ENCODE results near the gene XPO4. TPM values are rescaled to one million over a fixed set of nuclear protein-coding genes. Genes with fewer than 3 reads are reported as not detected.

The XPO4 gene
- total and polyA plus RNA-seq, 2 of the 13 experiments (the other 11 are each of a cell fraction or from before 2014, with no cell fraction given): 8.4 to 24.8 TPM

DNA sequence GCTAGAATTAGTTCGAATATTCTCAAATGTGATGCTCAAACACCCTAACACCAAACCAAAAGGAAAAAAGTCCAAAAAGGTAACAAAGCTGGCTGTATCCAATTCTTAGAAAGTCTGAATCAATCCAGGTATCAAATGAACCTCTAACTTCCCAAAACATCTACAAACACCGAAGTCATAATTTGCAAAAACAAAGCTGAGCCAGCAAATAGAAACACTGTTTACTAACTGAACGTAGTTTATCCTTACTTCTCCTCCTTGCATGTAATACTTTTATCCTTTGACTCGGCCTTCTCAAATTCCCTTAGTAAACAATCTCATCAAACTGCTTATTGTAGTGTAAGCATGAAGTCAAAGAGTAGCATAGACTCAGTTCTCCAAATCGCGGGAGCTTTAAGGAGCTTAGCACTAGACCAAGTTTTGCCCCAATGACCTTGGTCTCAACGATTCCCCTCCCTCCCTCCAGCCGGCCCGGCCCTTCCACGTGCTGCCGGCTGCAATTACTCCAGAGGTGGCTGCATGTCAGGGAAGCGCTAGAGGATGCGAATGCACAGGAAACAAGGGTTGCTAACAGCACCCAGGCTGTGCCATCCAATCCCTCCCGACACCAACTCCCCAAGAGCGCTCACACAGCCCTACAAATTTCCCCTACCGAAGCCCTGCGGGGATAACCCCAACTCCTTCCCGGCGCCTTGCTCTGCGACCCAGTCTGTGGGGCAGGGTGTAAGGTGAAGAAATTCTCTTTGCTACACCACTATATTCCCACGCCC is 693 bp downstream of the XPO4 start (continued):
- TF ChIP-seq FOXP4 (CRISPR knock-in tag; IDR thresholded peaks at IDR 0.05) (peak; percentile 33; the same call in 1 of the 2 replicates), MBNL3 (CRISPR knock-in tag; conservative IDR thresholded peaks at IDR 0.05) (no peak), ZNF160 (CRISPR knock-in tag; IDR thresholded peaks at IDR 0.05) (no peak), HOXD1 (CRISPR knock-in tag; IDR thresholded peaks at IDR 0.05) (peak; percentile 48; the same call in 1 of the 2 replicates), DR1 (CRISPR knock-in tag; IDR thresholded peaks at IDR 0.05) (no peak), ZNF792 (CRISPR knock-in tag; IDR thresholded peaks at IDR 0.05) (peak; percentile 17; the same call in 1 of the 2 replicates), ATM (IDR thresholded peaks at IDR 0.05; ENCODE audit: borderline replicate concordance) (no peak), XBP1 (CRISPR knock-in tag; IDR thresholded peaks at IDR 0.05) (no peak), ZNF703 (CRISPR knock-in tag; IDR thresholded peaks at IDR 0.05; ENCODE audit: borderline replicate concordance) (no peak), HNF4A (CRISPR knock-in tag; IDR thresholded peaks at IDR 0.05) (peak; percentile 56), SP5 (CRISPR knock-in tag; IDR thresholded peaks at IDR 0.05; ENCODE audit: borderline replicate concordance, low read depth) (peak; percentile 58; the same call in 1 of the 2 replicates), PHF8 (CRISPR knock-in tag; IDR thresholded peaks at IDR 0.05) (peak; percentile 5; the same call in 1 of the 2 replicates), HOXA5 (CRISPR knock-in tag; IDR thresholded peaks at IDR 0.05) (peak; percentile 53; the same call in 1 of the 2 replicates), ARID4A (CRISPR knock-in tag; IDR thresholded peaks at IDR 0.05; ENCODE audit: borderline replicate concordance) (peak; percentile 88; the same call in 1 of the 2 replicates), HIVEP1 (CRISPR knock-in tag; IDR thresholded peaks at IDR 0.05) (no peak), ISL2 (CRISPR knock-in tag; IDR thresholded peaks at IDR 0.05) (0 out of 2 replicates have a peak, but pooled peaks have one; percentile 26), ZKSCAN8 (CRISPR knock-in tag; IDR thresholded peaks at IDR 0.05; ENCODE audit: borderline replicate concordance) (0 out of 2 replicates have a peak, but pooled peaks have one; percentile 15), ZNF232 (CRISPR knock-in tag; IDR thresholded peaks at IDR 0.05; ENCODE audit: borderline replicate concordance) (0 out of 2 replicates have a peak, but pooled peaks have one; percentile 18)
- TF ChIP-seq, protein P1, sequence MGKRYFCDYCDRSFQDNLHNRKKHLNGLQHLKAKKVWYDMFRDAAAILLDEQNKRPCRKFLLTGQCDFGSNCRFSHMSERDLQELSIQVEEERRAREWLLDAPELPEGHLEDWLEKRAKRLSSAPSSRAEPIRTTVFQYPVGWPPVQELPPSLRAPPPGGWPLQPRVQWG (CRISPR knock-in tag; IDR thresholded peaks at IDR 0.05; ENCODE audit: borderline replicate concordance, low read depth): no peak
- TF ChIP-seq, protein P2, sequence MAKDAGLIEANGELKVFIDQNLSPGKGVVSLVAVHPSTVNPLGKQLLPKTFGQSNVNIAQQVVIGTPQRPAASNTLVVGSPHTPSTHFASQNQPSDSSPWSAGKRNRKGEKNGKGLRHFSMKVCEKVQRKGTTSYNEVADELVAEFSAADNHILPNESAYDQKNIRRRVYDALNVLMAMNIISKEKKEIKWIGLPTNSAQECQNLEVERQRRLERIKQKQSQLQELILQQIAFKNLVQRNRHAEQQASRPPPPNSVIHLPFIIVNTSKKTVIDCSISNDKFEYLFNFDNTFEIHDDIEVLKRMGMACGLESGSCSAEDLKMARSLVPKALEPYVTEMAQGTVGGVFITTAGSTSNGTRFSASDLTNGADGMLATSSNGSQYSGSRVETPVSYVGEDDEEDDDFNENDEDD (CRISPR knock-in tag; IDR thresholded peaks at IDR 0.05; ENCODE audit: borderline replicate concordance): peak; percentile 82; the same call in 1 of the 2 replicates
- TF ChIP-seq, protein P3, sequence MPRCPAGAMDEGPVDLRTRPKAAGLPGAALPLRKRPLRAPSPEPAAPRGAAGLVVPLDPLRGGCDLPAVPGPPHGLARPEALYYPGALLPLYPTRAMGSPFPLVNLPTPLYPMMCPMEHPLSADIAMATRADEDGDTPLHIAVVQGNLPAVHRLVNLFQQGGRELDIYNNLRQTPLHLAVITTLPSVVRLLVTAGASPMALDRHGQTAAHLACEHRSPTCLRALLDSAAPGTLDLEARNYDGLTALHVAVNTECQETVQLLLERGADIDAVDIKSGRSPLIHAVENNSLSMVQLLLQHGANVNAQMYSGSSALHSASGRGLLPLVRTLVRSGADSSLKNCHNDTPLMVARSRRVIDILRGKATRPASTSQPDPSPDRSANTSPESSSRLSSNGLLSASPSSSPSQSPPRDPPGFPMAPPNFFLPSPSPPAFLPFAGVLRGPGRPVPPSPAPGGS (CRISPR knock-in tag; IDR thresholded peaks at IDR 0.05): no peak

Measured in HepG2 (cell line).